Dedifferentiated amniotic fluid mesenchymal stem cell (primary cell): ENCODE measurements around the gene FAM118A.
A peak's percentile ranks its signal among the peaks of the same experiment; 100 is the strongest.
"Not testable (repeated sequence)": the region's sequence is repeated elsewhere in the genome, so short reads cannot be mapped to it uniquely, and the experiment has no call there.

Experiments
- DNase-seq: peaks from one replicate; pipeline ENCODE4 v3.0.0-alpha.2; 2016; ENCODE audit errors: extremely low spot score

FAM118A gene

DNA sequence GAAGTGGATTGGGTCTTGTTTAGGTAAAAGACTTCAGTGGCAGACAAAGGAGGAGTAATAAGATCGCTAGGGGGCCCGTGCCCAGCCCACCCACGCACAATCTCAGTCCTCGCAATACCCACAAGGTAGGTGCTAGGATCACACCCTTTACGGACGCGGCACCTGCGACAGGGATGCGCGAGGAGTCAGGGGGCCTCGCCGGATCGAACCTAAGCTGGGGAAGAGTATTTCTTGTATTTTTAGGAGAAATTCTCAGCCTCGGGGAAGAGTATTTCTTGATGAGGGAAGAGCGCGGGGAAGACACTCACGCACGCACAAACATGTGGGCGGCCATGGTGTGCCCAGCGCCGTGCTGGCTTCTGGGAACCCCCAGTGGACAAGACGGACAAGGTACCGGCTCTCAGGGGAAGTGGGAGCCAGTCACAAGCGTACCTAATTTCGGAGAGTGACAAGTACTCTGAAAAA is 745 bp upstream of the FAM118A start:
- no peak for DNase-seq

- no peak for DNase-seq
These were observed 720 bp downstream of the FAM118A start for GRCh38 chr22:45310331-45310976.

DNA sequence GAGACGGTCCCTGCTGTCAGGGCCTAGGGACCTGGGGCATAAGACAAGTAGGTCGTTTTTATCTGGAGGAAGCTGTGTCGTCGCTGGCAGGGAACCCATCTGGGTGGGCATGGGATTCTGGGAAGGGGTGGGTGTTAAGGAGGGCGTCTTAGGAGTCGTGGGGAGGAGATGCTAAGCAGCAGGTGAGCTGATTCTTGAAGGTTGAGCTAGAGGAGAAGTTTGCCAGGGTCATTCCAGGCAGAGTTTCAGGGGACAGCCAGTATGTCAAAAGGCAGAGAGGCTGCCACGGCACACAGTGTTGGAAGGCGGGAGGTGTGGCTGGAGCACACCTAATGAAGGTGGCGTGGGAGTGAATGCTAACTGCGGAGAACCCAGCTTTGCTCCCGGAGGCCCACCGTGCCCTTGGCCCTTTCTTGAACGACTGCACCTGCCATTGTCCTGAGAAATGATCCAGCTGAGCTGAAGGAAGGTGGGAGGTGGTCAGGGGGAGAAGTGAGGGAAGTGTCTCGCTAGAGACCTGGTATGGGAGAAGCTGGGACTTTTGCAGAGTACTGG is 1.3 kb downstream of the FAM118A start:
- no peak for DNase-seq

GRCh38 chr22:45312415-45312814 is 2.7 kb downstream of the FAM118A start:
- DNase-seq, result no peak

DNA sequence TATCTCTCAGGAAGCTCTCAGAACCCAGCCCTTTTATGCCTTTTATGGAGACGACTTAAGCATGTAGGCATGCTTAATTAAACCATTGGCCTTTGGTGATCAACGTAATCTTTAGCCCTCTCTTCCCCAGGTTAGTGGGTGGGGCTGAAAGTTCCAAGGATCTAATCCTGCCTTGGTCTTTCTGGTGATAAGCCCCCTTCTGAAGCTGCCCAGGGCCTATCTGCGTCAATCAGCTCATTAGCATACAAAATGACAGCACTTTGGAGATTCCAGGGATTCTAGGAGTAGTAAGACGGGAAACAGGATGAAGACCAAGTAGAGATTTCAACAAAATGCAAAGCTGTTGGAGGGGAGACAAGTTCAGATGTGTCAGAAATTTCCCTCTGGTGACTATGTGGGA is 3.1 kb downstream of the FAM118A start:
- DNase-seq, result no peak

DNA sequence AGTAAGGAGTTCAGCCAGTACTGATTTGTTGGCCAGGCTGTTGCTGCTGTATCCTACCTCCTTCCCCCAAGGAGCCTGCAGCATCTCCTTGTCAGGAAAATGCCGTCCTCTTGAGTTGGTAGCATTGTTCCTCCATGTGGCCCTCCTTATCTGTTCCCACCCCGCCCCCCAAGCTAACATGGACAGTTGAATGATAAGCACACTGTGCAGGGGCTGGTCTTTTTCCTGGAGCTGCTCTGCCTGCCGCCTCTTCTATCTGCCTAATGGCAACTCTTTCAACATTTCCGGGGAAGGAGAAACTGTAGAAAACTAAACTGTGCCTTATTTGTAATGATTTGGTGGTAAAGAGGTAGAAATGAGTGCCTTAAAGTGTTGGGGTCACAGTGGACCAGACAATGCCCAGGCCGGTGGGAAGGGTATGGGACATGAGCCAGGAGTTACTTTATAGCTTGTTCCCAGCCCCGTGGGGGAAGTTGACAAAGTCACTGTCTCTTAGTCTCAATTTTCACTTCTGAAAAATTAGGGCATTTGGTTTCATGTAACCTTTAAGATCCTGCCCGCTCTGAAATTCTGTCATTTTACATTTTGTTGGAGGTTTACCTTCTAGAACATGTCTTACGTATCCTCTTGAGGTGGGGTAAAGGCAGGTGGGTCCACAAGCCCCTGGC is 4.5 kb downstream of the FAM118A start:
- DNase-seq, result no peak

DNA sequence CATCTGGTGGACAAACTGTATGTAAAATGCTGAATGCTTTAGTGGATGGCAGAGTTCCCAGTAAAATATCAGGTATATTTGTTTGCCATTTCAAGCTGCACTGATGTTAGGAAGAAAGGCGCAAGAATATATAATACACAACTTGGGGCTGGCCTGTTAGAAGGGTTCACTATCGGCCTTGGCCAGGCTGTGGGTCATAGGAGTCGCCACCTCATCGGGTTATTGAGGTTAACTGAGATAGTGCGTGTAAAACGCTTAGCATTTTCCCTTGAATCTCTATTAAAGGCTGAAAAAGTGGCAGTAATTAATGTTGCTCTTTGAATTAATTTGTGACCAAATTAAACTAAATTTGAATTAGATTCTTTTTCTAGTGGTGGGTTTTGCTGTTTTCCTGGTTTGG is 5.1 kb downstream of the FAM118A start:
- DNase-seq, result no peak

DNA sequence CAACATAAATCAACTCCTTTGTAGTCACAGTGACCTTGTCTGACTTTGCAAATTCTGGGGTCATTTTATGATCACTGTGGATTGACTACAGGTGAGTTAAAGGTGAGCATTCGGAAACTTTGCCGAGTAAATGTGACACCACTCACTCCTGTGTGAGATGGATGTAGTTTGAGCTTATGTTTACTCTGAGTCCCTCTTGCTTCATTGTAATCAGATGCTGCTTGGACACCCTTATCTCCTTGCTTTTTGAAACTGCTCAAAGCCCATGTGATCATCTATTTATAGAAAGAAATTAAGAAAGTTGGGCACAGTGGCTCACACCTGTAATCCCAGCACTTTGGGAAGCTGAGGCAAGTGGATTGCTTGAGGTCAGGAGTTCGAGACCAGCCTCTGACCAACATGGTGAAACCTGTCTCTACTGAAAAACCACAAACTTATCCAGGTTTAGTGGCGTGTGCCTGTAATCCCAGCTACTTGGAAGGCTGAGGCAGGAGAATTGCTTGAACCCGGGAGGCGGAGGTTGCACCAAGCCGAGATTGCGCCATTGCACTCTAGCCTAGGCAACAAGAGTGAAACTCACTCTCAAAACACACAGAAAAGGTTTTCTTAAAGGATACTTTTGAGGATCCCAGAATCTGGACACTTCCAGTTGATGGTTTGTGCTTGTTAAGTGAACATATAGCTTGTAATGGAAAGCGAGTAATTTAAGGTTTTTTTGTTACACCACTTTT is 7.2 kb downstream of the FAM118A start:
- no peak for DNase-seq

- DNase-seq, result no peak
These were observed 7.9 kb downstream of the FAM118A start for GRCh38 chr22:45317551-45318167.

- DNase-seq, result peak; percentile 92
These were observed 8.4 kb downstream of the FAM118A start for GRCh38 chr22:45318168-45318557.

GRCh38 chr22:45318558-45319323 is 9.0 kb downstream of the FAM118A start:
- peak; percentile 24 for DNase-seq

- no peak for DNase-seq
These were observed 9.6 kb downstream of the FAM118A start for GRCh38 chr22:45319324-45319685.

- no peak for DNase-seq
These were observed 10.7 kb downstream of the FAM118A start for GRCh38 chr22:45320357-45320976.

GRCh38 chr22:45321827-45322226 is 12.1 kb downstream of the FAM118A start:
- DNase-seq, result no peak

GRCh38 chr22:45322873-45323525 is 13.3 kb downstream of the FAM118A start:
- DNase-seq, result no peak

DNA sequence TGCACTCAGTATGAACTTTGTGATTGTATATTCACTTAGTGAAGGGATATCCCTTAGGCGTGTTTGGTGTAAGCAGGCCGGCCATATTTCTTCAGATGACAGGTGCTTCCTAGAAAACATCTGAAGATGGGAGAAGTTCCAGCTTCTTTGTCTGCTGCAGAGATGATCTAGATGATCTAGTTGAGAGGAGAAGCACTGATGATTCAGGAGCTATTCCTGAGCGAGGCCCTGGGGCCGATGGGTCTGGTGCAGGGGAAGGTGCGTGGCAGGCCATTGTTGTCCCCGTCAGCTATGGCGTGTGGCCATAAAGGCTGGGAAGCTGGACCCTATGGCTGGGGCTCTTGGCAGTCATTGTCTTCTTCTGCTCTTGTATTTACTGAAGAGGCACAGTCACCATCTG is 14.0 kb downstream of the FAM118A start:
- DNase-seq, result no peak

DNA sequence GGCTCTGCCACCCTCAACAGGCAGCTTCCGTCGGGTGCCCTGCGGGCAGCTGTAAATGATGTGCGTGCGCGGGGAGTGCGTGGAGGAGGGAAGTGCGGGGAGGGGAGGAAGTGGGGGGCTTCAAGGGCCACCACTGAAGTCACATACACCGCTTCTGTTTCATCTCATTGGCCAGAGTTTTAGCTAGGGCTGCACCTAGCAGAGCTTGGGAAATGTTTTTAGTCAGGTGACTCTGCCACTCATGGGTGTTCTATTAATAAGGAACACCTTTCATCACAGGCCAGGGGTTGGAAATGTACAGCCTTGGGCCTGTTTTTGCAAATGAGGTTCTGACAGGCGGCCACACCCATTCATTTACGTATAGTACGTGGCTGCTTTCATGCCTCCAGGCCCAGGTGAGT is 14.6 kb downstream of the FAM118A start:
- no peak for DNase-seq

DNA sequence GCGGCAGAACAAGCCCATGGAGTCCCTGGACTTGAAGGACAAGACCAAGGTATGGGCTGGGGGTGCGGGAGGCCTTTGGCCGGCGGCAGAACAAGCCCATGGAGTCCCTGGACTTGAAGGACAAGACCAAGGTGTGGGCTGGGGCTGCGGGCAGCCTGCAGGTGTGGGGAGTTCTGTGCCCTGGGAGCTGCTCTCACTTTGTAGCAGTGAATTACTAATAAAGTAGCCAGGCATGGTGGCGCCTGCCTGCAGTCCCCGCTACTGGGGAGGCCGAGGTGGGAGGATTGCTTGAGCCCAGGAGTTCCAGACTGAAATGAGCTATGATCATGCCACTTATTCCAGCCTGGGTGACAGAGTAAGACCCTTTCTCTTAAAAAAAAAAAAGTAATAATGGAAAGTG is 18.5 kb downstream of the FAM118A start:
- DNase-seq, result not testable (repeated sequence)

GRCh38 chr22:45328822-45329529 is 19.2 kb downstream of the FAM118A start:
- no peak for DNase-seq

DNA sequence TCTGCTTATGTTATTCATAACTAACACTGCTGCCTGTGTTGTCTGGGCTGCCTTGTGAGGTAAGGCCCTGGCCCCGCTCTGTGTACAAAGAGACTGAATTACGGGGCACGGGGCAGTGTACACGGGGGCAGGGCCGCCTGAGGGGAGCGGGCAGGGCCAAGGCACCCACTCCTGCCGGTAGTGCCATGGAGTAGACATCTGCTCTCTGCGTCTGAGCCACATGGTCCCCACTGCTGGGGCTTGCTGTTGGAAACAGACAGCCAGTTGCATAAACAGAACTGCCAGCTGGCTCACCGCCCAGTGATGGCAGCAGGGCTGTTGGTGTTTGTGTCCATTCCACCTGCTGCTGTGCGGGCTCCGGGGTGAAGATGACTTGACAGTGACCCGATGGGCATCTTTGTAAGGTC is 19.8 kb downstream of the FAM118A start:
- no peak for DNase-seq
